CD4-positive, alpha-beta T cell treated with Interferon alpha-2 for 1 hour (primary cell): ENCODE results near the gene CD93.

Experiments used
- DNase-seq, 2 donors: peaks; one replicate each; pipeline ENCODE4 v3.0.0-alpha.2; 2020 to 2022

CD93 gene

DNA sequence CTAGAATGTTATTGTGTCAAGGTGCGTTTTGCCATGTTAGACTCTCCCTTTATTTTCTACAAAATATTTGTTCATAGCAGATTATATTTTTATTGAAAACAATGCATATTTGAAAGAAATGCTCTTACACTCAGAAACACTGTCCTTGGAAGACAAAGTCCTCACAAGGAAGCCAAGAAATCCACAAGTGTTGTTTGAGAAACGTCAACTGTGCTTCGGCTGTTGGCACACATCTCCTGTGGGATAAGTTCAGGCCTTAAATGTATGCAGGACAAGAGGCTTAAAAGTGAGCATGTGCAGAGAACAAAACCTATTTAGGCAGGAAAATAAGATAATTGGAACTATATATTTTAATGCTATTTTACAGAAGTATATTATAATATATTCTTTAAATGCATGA lies 27.1 kb downstream of the CD93 start:
- DNase-seq: no peak

DNA sequence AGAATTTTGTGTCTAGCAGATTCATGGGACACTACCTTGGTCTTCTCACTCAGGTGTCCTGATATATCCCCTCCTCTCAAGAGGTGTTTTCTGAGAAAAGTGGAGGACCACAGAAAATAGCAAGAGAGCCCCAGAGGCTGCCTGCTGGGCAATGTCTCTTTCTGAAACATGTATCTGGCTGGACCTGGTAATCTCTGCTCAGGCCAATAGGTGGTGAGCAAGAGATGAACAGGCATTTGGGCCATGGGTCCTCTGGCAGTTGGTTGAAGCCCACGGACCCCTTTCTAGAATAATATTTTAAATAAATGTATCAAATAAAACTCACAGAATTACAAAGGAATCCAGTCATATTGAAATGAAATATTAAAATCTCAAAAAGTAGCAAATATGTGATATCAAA lies 27.9 kb downstream of the CD93 start:
- no peak for DNase-seq

DNA sequence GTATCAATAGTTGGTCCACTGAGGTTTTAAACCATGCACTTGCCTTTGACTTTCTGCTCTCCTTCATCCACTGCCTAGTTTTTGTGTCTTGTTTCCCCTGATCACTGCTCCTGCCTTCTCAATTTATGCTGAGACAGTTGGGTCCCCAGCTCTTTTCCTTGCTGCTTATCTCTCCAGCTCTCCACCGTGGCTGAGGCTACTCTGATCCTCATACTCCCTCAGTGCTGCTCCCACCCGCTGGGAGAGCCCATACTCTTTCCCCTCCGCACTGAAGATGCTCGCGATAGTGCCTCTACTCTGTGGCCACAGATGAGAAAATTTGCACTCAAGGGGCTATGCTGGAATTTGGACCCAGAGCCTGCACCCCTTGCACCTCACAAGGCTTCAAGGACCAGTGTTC lies 33.2 kb downstream of the CD93 start:
- no peak for DNase-seq

DNA sequence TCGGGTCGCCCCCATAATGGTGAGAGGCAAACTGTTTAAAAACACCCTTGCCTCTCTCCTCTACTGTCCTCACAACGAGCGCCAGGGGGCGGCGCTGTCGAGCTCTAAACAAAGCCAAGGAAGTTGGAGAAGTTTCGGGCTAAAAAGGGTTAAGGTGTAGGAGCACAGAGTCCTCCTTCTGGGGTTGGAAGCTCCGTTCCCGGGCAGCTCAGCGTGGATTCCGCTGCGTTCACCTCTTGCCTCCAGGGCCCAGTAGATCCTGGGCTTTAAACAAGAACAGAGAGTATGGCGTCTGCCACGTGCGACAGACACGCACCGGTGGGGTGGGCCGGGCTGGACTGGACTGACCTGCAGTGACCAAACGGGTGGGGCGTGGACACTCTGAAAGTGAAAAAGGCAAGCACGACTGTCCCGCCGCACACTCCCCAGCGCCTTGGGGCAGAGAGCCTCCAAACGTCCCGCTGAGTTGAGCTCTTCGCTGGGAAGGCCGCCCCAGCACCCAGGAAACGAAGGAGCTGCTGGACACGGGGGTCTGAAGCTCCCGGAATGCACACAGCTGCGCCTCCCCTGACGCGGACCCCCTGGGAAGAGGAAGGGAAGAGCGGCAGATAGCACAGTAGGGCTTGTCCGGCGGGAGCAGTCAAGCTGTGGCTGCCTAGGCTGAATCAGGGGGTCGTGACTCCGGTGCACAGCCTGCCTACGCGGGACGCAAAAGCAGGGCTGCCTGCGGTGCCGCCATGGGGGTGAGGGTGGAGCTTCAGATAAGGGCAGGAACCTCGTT lies 35.1 kb downstream of the CD93 start:
- DNase-seq: peak; percentile 25 to 47

DNA sequence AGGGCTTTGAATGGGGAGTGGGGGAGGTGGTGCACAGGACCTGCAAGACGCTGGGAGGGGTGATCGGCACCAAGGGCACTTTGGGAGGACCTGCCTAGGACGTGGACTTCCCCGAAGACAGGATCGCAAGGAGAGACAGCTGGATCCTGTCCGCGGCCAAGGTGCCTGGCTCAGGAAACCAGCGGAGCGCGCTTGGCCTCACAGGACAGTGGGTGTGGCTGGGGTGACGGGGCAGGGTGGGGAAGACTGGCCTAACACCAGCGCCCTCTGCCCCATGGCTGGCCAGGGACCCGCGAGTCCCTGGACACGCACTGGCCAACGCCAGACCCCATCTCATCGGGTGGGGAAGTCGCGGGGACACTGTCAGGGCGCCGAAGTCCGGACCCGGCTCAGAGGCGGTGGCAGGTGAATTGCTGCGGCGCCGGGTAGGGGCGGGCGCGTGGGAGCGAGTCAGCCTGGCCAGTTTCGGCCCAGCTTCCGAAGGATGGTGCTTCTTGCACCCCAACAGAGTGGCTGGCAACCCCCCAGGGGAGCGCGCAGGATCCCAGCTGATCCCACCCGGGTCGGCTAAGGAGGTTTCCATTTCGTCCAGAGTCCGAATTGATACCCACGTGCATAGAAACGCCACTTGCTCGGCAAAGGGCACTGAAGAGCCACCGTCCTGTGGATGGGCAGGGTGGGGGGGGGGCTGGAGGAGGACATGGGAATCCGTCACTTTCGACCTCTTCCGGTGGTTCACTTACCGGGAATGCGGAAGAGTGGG lies 35.9 kb downstream of the CD93 start:
- no peak for DNase-seq

DNA sequence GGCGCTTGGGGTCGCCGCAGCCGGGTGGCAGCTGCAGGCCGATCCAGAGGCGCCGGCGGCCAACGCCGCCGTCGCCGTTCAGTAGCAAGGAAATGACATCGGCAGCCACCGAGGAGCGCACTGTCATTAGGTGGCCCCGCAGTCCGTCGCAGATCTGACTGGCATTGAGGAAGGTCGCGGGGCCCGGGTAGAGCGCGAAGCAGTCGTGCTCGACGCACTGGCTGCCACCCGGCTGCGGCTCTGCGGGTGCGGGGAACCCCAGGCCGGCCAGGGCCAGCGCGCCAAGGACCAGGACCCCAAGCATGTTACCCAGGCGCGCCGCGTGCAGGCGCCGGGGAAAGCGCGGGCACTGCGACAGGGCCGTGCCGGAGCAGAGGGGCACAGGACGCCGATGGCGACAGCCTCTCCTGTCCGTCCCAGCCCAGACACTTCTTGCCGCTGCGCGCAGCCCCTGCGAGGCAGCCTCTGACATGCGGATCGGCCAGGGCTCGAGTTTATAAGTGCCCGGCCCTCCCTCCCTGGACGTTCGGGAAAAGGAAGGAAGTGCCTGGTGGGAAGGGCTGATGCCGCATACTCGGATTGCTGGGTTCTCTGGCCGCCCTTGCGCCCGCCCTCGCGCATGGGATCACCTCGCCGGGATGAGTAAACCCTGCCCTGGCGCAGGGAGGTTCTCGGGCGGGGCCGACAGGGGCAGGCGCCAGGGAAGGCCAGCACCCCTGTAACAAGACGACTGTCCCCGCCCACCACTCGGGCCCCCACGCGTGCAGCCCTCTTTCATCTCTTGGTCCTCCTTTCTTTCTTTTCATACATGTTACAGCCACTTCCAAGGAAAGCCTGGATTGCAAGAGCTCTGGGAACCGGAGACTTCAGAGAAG lies 36.7 kb downstream of the CD93 start, which contains the start of gene THBD:
TSS of gene THBD (minus strand) at position 472 of the 875 bp plus-strand sequence. CDS start at position 304, 168 bp downstream.
- DNase-seq: peak in 1 of 2 donors; percentile 27

DNA sequence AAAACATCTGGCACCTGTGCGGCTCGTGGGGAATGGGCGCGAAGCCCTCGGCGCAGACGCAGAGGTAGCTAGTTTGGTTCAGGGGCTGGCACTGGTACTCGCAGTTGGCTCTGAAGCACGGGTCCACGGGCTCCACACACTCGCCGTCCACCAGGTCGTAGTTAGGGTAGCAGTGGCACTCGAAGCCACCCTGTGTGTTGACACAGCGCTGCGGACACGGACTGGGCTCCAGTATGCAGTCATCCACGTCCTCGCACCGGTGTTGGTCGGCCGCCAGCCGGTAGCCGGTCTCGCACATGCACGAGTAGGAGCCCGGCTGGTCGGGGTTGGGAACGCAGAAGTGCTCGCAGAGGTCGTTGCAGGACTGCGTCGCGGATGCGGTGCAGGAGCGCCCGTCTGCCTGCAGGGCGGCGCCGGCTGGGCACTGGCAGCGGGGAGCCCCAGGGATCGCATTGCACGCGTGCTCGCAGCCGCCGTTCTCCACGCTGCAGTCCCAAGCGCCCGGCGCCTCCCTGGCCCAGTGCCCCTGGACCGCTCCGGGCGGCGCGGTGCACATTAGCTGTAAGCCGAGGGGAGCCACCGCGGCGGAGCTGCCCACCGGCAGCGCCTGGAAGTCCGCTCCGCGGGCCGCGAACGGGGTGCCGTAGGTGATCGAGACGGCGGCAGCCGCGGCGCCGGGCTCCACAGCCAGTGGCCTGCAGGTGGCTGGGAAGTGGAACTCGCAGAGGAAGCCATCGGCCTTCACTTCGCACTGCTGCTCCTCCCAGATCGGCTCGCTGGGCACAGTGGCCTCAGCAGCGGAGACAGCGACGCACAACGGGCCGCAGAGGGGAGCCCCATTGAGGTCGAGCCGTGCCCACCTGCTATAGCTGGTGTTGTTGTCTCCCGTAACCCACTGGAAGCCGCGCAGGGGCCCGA lies 37.6 kb downstream of the CD93 start:
- DNase-seq: peak; percentile 14 to 52

DNA sequence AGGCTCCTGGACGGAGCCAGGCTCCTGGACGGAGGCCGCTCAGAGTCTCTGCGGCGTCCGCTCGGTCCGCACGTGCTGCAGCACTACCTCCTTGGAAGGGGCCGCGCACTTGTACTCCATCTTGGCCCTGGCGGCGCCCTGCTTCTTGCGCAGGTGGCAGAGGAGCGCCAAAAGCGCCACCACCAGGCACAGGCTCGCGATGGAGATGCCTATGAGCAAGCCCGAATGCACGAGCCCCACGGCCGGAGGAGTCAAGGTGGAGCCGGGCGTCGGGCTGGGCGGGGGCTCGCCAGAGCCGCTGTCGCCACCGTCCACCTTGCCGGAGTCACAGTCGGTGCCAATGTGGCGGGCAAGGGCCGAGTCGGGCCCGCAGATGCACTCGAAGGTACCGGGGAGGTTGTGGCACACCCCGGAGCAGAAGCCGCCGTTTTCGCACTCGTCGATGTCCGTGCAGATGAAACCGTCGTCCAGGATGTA lies 38.3 kb downstream of the CD93 start:
- DNase-seq: no peak

DNA sequence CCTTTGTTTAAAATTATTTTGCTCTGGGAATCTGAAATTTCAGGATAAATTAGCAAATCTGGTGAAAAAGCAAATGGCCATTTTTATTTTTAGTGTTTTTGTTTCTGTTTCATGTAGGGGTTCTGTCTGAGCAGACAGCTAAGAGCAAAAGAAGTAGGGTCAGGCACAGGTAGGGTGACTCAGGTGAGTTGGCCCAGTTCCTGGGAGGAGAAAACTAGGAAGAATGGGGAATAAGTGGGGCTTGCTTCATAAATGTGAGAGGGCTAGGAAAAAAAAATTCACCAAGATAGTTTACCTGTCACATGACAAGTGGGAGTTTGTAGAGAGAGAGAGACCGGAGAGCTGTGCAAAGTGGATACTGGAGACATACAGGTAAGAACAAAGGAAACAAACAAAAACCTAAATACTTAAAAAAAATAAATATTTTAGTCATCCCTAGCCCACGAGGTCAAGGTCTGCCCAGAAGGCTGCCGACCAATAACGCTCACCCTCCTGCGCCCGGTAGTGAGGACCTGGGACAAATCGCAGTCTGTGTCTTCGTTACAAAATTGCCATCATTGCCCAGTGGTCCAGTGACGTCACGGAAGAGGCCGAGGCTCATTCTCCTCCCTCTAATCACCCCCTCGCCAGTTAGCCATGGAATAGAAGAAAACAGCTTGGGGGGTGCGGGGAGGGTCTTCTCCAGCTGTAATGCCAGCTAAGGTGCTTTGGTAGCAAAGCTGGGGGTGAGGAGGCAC lies 39.0 kb downstream of the CD93 start:
- no peak for DNase-seq

DNA sequence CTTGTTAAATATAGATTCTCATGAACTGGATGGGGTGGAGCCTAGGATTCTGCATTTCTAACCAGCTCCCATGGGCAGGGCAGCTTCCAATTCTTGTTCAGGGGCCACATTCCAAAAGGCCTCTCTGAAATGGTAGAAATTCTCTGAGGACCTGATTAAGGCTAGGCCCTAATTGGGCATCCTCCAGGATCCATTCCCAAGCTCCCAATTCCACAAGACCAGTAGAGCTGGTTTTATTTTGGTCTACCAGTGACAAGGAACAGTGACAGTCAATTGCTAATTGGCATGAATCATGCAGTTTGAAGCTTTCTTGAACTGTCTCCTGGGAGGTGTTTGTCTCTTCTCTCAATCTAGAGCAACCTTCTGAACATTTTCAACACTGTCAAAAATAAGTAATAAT lies 39.7 kb downstream of the CD93 start:
- no peak for DNase-seq

DNA sequence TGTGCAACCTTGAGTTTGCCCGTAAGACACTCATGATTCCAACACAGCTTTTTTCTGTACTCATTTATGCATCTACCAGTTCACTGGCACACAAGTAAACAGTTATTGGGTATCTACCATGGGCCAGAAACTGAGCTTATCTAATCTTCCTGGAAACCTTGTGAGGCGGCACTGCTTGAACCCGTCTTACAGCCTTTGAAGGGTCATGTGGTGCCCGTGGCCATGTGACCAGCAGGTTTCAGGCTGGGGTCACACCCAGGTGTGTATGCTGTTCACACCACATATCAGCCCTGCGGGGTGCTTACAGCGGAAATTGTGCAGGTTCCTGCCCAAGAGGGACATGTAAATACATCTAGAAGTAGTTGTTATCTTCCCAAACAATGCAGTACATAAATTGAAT lies 42.7 kb downstream of the CD93 start:
- DNase-seq: no peak

DNA sequence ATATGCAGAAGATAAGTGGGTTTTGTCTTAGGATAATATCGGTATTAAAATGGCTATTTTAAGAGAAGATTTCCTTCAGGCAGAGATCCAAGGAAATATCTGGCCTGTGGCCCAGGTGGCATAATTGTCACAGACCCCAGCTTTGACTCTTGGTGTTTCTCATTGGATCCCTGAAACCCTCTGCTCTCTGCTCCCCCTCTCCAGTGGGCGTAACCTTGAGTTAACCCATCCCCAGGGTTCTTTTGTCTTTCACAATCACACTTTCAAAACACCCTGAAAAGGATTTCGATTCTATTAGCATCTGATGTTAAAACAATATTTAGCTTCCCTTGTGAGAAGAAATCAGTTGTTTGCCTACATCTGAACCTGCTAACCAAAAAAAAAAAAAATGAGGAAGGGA lies 43.9 kb downstream of the CD93 start:
- DNase-seq: no peak

DNA sequence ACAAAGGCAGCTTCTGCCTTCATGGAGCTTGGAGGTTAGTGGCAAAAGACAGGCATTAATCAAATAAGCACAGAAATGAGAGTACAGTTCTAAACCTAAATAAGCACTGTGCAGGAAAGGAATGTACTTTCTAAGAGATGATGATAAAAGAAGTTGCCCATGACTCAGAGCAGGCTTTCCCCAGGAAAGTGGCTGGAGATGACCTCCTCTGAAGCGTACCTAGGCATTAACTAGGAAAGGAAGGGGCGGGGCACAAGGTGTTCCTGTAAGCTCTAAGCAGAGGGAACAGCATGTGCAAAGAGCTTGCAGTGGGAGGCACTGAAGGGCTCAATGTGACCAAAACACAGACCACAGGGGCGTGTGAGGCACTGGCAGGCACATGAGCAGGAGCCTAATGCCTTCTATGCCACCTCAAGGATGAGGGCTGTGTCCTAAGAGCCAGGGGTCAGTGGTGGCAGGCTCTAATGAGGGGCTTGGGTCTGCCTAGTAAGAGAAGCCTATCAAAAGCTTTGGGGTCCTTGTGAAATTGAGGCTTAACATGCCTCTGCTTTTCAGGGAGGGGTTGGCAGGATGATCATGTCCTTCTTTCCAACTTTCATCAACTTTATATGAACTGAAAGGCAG lies 46.1 kb downstream of the CD93 start:
- DNase-seq: no peak

DNA sequence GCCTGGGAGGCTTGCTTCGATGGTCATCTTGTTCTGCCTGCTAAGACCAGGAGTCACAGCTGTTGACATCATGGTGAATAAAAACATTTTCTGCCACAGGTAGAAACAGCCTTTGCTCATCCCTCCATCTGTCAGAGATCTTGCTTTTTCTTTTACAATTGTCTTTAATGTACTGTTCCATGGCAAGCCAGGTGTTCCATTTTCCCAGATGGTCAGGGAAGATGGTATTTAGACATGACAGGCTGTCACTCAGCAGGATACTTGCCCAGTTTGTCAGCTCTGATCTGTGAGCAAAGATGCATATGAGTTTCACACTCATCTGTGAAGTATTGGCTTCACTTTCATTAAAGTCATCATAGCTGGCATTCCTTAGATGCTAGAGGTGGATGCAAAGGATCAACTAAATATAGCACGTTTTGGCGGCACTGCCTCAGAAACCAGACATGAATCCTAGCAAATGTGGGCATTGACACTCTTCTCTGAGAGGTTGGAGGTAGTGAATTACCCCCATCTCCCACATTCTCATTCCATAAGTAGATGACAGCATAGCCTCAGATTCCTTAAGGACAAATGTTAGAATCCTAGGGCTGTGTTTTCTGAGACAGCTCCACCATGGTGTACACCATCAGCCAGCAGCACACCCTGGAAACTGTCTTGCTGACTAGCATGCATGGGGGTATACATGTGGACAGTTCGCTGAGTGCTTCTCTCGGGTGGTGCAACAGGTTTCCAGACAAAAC lies 46.8 kb downstream of the CD93 start:
- DNase-seq: no peak

DNA sequence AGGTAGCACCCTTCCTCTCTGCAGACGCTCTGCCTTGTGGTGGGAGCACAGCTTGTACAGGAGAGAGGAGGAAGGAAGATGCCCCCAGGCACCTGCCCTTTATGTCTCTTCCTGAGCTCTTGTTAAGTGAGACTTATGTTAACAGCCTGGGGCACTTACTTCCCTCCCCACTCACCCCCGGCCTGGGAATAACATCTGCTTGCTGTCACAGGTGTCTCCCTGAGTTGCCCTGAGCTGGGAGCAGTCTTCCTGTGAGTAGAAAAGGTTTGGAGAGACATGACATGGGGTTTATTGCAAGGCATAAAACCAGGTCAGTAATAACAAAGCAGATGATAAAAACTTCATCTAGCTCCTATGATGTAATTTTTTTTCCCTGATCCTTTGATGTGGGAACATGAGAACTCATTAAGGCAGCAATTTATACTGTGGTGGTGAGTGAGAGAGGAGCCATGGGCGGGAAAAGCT lies 49.1 kb downstream of the CD93 start:
- no peak for DNase-seq

DNA sequence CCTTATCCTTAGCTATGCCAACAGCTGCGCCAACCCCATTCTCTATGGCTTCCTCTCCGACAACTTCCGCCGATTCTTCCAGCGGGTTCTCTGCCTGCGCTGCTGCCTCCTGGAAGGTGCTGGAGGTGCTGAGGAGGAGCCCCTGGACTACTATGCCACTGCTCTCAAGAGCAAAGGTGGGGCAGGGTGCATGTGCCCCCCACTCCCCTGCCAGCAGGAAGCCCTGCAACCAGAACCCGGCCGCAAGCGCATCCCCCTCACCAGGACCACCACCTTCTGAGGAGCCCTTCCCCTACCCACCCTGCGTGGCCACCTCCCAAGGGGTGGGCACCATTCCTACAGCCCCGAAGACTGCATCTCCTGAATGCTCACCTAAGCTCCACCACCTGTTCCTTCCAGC lies 49.8 kb downstream of the CD93 start:
- DNase-seq: no peak

DNA sequence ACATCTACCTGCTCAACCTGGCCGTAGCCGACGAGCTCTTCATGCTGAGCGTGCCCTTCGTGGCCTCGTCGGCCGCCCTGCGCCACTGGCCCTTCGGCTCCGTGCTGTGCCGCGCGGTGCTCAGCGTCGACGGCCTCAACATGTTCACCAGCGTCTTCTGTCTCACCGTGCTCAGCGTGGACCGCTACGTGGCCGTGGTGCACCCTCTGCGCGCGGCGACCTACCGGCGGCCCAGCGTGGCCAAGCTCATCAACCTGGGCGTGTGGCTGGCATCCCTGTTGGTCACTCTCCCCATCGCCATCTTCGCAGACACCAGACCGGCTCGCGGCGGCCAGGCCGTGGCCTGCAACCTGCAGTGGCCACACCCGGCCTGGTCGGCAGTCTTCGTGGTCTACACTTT lies 50.4 kb downstream of the CD93 start:
- DNase-seq: no peak

DNA sequence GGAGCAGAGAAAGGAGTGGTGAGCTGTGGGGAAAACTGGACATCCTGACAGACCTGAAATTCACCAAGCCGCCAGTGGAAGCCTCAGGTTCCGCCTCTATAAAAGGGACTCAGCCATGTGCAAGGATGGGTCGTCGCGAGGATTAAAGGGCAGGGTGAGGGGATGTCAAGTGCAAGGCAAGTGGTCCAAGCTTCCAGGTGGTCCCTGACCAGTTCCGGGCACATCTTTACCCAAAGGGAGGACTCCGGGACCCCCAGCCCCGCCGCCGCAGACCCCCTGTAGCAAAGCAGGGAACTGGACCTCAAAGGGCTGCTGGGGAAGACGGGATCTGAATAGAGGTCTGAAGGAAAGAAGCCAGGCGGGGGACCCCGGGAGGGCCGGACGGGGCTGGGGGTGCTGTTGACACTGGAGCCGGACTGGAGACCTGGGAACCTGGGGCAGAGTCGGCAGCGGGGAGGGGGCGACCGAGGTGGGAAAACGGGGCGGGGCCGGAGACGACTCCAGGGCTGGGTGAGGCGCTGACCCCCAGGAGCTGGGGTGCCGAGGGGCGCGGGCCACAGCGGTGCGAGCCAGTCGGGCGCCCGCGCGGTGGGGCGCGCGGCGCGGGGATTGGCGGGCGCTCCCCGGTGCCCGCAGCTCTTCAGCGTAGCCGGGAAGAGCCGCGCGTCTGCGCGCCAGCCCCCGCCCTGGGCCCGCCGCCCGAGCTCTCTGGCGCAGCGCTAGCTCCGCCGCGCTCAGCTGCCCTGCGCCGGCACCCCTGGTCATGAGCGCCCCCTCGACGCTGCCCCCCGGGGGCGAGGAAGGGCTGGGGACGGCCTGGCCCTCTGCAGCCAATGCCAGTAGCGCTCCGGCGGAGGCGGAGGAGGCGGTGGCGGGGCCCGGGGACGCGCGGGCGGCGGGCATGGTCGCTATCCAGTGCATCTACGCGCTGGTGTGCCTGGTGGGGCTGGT lies 51.1 kb downstream of the CD93 start, which contains the start of gene SSTR4:
TSS of gene SSTR4 (plus strand) at position 592 of the 951 bp plus-strand sequence. CDS start at position 764, 172 bp downstream.
- no peak for DNase-seq

DNA sequence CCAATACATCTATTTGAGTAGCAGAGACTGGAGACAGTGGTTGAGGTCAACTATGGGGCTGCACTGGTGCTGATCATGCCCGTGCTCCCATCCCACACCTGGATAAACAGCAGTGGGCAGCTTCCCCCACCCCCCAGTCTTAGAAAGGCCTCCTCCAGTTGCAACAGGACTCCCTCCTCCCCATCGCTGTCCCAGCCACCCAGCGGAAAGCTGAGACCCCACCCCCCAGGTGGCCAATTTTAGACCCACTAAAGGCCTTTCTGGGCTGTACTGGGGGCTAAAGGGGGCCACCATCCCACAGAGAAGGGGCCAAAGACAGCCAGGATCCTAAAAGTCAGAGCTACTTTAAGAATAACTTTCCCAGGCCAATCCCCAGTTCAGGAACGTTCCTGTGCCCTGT lies 52.2 kb downstream of the CD93 start:
- no peak for DNase-seq
